Stimulated activated CD4-positive, alpha-beta T cell treated with anti-CD3 and anti-CD28 coated beads, Interleukin-2, amount 100 ng/mL, for 48 hours (primary cell): ENCODE results near the gene LAMB1.

ENCODE experiments used
- DNase-seq, 2 donors: peaks; one replicate each; pipeline ENCODE4 v3.0.0-alpha.2; 2020

The LAMB1 gene

GRCh38 chr7:108016841-108017775 is 14.1 kb upstream of the LAMB1 start:
- DNase-seq: no peak

- DNase-seq: no peak
Observed at GRCh38 chr7:108015740-108016139, 12.8 kb upstream of the LAMB1 start.

- no peak for DNase-seq
Observed at GRCh38 chr7:108014747-108015682, 12.1 kb upstream of the LAMB1 start.

DNA sequence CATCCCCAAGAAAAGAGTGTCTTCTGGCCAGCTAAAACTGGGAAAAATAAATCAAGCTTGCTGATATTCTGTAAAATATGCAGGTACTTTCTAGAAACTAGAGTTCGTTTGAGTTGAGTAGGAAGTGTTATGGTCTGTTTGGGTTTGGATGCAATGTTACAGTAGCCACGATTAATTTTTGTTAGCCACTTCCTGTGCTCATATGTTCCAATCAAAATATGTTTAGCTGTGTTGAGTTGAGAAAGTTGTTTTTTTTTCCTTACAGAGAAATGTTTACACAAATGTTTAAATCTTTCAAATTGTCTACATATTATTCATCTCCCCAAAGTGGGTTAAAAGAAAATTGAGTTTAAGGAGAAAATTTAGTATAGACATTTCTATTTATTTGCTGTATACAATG is 11.3 kb upstream of the LAMB1 start:
- no peak for DNase-seq

GRCh38 chr7:108012499-108013430 is 9.8 kb upstream of the LAMB1 start:
- DNase-seq: no peak

GRCh38 chr7:108010377-108010776 is 7.4 kb upstream of the LAMB1 start:
- no peak for DNase-seq

GRCh38 chr7:108009873-108010272 is 6.9 kb upstream of the LAMB1 start:
- DNase-seq: no peak

GRCh38 chr7:108008827-108009226 is 5.9 kb upstream of the LAMB1 start:
- DNase-seq: no peak

GRCh38 chr7:108008240-108008639 is 5.3 kb upstream of the LAMB1 start:
- DNase-seq: no peak

DNA sequence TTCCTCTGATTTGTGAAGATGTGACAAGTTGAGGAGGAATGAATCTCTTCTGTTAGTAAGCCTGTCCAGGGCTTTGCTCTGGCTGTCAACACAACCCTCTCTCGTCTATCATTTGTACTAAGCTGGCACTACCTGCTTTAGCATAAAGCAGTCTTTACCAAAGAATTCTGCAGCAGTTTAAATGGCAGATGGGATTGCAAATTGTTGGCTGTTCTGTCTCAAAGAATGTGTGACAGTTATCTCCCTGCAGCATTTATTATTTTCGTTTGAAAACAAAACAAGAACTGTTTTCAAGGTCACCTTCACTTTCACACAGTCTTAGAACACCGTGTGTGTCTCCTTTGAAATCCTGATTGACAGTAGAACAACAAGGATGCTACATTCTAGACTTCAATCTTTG is 4.8 kb upstream of the LAMB1 start:
- DNase-seq: no peak

- no peak for DNase-seq
Observed at GRCh38 chr7:108007261-108007660, 4.3 kb upstream of the LAMB1 start.

- no peak for DNase-seq
Observed at GRCh38 chr7:108004220-108005142, 1.5 kb upstream of the LAMB1 start.

- DNase-seq: no peak
Observed at GRCh38 chr7:108003599-108003935, 606 bp upstream of the LAMB1 start.

DNA sequence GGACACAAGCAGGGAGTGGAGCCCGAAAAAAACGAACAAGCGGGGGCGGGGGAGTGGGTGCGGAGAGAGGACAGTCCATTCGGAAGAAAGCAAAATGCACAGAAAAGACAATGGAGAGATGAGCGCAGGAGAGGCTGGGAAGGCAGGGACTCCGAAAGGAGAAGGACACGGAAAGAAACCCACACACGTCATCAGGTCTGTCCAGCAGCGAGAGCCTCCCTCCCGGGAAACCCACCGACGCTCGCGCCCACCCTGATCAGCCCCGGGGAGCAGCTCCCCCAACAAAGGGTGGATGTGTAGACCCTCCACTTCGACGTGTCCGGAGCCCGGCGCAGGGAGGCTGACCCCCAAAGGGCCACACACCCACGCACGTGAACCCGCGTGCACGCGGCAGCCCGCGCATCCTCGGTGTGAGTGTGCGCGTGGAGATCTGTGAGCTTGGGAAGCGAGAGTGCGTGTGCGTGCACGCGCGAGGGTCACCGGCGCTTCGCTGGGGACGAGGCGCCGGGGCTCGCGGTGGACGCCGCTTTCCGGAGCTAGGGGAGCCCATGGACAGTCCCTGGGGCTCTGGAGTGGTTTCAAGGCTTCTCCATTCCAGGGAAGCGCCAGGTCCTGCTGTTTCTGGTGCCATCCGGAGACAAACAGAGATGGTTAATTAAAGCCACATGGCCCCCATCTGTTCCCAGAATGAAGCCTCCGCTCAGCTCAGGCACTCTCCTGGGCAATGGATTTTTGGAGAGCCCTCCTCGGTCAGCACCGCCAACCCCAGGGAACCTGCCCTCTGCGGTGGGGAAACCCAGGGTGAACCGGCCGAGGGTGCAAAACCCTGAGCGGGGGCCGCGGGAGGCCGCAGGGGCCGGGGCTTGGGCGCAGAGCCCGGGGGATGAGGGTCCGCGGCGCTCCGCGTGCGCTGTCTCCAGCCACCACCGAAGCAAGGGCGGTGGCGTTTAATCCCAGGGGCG is 916 bp downstream of the LAMB1 start:
- DNase-seq: no peak

DNA sequence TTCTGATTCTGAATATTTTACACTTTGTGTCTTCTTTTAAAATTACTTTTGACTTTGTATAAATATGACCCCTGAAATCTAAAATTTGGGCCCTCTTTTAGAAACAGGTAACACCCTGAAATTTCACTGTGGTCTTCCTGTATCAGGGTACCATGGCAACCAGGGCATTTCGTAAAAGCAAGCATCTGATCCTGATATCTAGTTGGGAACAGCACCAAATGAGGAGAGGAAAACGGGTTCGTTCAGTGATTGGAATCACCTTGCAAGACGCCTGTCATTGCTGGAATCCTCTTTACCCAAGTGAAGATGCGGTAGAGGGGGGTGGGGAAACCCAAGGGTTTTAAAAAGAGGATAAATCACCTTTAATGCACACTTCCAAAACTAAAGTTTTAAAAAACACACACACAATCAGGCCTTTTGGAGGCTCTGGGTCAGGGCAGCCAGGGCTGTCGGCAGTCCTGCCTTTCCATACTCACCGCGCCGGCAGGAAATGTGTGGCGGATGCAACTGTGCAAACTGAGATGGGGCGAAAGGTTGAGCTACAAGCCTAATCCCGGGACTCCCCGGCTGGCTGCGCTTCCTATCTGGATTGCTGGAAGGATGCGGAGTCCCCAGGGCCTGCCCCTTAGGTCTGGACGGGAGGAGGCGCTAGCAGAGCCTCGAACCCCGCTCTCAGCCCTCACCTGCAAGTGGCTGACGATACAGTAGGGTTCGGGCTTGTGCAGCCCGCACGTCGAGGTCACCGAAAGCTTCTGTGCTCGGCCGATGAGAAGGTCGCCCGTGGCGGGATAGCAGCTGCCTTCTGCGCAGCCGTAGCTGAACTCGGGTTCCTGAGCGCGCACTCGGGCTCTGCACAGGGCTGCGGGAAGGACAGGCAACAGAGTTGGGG is 1.8 kb downstream of the LAMB1 start:
- DNase-seq: no peak

- DNase-seq: no peak
Observed at GRCh38 chr7:107999779-108000560, 3.0 kb downstream of the LAMB1 start.

- no peak for DNase-seq
Observed at GRCh38 chr7:107998660-107999480, 4.1 kb downstream of the LAMB1 start.
